AG04449 (cell line): ENCODE measurements around the gene LIN9.

Experiments
- CTCF ChIA-PET: fragments of 350-600 bp; formaldehyde crosslinking; extraction: SDS; loops from one replicate; lab custom pipeline; 2021; ENCODE audit warnings: antibody characterized with exemption; lab: Yijun Ruan, JAX
- POLR2A ChIA-PET: fragments of 400-600, 350-600 bp; formaldehyde crosslinking; extraction: SDS; loops from one replicate; lab custom pipeline; 2020; ENCODE audit warnings: antibody characterized with exemption, inconsistent platforms; lab: Yijun Ruan, JAX
- DNase-seq: peaks from one replicate; pipeline ENCODE4 v3.0.0-alpha.2; 2010; ENCODE audit warnings: low read depth, low spot score
- H3K4me3 ChIP-seq: 2 replicates; pipeline ENCODE4 v1.5.1; 2011; ENCODE audit warnings: low read depth, mild to moderate bottlenecking, control low read depth, low read length
- TF ChIP-seq, protein P1 (sequence below): IDR thresholded peaks from one replicate; pipeline ENCODE4 v1.5.1; 2011; ENCODE audit warnings: mild to moderate bottlenecking, moderate library complexity, low read length, control low read depth, inconsistent platforms; ENCODE audit not compliant: insufficient read depth; ENCODE audit errors: missing control alignments

LIN9 gene

GRCh38 chr1:226292874-226293552 is 16.0 kb downstream of the LIN9 start:
- DNase-seq: no peak
- ChIA-PET CTCF (no interaction called here), POLR2A (no interaction called here)
- TF ChIP-seq, protein P1, sequence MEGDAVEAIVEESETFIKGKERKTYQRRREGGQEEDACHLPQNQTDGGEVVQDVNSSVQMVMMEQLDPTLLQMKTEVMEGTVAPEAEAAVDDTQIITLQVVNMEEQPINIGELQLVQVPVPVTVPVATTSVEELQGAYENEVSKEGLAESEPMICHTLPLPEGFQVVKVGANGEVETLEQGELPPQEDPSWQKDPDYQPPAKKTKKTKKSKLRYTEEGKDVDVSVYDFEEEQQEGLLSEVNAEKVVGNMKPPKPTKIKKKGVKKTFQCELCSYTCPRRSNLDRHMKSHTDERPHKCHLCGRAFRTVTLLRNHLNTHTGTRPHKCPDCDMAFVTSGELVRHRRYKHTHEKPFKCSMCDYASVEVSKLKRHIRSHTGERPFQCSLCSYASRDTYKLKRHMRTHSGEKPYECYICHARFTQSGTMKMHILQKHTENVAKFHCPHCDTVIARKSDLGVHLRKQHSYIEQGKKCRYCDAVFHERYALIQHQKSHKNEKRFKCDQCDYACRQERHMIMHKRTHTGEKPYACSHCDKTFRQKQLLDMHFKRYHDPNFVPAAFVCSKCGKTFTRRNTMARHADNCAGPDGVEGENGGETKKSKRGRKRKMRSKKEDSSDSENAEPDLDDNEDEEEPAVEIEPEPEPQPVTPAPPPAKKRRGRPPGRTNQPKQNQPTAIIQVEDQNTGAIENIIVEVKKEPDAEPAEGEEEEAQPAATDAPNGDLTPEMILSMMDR: no peak
- H3K4me3 ChIP-seq: no peak overlapping the region

- POLR2A ChIA-PET: no interaction called here
- TF ChIP-seq, protein P1: no peak
- no peak overlapping the region for H3K4me3 ChIP-seq
- DNase-seq: no peak
- CTCF ChIA-PET: no interaction called here
These were observed 21.4 kb downstream of the LIN9 start for GRCh38 chr1:226287587-226287986.

- no peak for DNase-seq
- H3K4me3 ChIP-seq: no peak overlapping the region
- TF ChIP-seq, protein P1: no peak
- ChIA-PET CTCF (interaction anchor here (0.5 to 0.6 kb wide), 2 partner anchors 83 to 99 kb away, joined by 3 read pairs; no protein-coding TSS in a partner anchor), POLR2A (no interaction called here)
These were observed 27.9 kb downstream of the LIN9 start for GRCh38 chr1:226281058-226281457.

GRCh38 chr1:226279498-226279897 is 29.5 kb downstream of the LIN9 start:
- CTCF ChIA-PET: no interaction called here
- DNase-seq: no peak
- TF ChIP-seq, protein P1: no peak
- POLR2A ChIA-PET: no interaction called here
- H3K4me3 ChIP-seq: no peak overlapping the region

DNA sequence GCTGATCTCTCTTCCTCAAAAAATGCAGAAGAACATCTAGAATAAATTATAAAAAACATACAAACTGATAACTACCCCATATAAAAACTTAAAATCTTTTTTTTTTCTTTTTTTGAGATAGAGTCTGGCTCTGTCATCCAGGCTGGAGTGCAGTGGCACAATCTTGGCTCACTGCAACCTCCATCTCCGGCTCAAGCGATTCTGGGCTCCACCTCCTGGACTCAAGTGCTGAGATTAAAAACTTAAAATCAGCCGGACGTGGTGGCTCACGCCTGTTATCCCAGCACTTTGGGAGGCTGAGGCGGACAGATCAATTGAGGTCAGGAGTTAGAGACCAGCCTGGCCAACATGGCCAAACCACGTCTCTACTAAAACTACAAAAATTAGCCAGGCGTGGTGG is 31.1 kb downstream of the LIN9 start:
- DNase-seq: no peak
- ChIA-PET CTCF (no interaction called here), POLR2A (interaction anchor here (0.7 kb wide), 1 partner anchor 135 kb away, joined by 3 read pairs; no protein-coding TSS in a partner anchor)
- no peak overlapping the region for H3K4me3 ChIP-seq
- TF ChIP-seq, protein P1: no peak

GRCh38 chr1:226276987-226277386 is 32.0 kb downstream of the LIN9 start:
- no peak for DNase-seq
- ChIA-PET POLR2A (interaction anchor here (0.7 kb wide), 1 partner anchor 135 kb away, joined by 3 read pairs; no protein-coding TSS in a partner anchor), CTCF (no interaction called here)
- no peak overlapping the region for H3K4me3 ChIP-seq
- TF ChIP-seq, protein P1: no peak
